ENCODE measurements around the gene PLAA.

PLAA gene

DNA sequence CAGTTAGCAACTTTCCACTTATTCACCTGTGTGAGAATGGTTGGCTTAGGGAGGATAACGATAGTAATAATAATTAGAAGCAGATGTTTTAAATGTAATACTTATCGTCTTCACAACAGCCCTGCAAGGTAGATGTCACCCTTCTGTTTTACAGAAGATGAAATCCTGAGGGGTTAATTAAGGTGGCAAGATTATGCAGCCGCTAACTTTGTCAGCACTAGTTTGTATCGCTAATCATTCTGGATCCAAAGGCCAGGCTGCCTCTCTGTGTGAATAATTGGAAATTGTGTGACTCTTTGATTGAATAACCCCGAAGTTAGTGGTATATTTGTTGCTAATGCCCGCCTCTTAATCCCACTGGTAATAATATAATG lies 9.8 kb upstream of the PLAA start:
- H3K4me1 ChIP-seq (ENCODE audit: control insufficient read depth, insufficient read depth, low read length), result peaks cover 9% of the 10 kb centered on the region
- POLR2A ChIA-PET, result interaction anchor here (0.6 to 3.2 kb wide), 6 partner anchors 9 to 167 kb away, joined by 3 to 32 read pairs (median 6); partner anchors contain the start of genes CAAP1 and PLAA
- H3K36me3 ChIP-seq (ENCODE audit: control insufficient read depth in 2 of 2, insufficient read depth in 1 of 2, low read length in 2 of 2), result peaks cover 0 to 3% of the 10 kb centered on the region in 2 experiments; a peak in 1 of 3 replicates
- TF ChIP-seq, protein P1, sequence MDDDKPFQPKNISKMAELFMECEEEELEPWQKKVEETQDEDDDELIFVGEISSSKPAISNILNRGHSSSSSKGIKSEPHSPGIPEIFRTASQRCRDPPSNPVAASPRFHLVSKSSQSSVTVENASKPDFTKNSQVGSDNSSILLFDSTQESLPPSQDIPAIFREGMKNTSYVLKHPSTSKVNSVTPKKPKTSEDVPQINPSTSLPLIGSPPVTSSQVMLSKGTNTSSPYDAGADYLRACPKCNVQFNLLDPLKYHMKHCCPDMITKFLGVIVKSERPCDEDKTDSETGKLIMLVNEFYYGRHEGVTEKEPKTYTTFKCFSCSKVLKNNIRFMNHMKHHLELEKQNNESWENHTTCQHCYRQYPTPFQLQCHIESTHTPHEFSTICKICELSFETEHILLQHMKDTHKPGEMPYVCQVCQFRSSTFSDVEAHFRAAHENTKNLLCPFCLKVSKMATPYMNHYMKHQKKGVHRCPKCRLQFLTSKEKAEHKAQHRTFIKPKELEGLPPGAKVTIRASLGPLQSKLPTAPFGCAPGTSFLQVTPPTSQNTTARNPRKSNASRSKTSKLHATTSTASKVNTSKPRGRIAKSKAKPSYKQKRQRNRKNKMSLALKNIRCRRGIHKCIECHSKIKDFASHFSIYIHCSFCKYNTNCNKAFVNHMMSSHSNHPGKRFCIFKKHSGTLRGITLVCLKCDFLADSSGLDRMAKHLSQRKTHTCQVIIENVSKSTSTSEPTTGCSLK (tag by site-specific recombination; IDR thresholded peaks at IDR 0.05), result no peak
- TF ChIP-seq ZNF473 (tag by site-specific recombination; IDR thresholded peaks at IDR 0.05) (no peak), ZNF830 (tag by site-specific recombination; IDR thresholded peaks at IDR 0.05; ENCODE audit: low read depth) (no peak), ZNF792 (tag by site-specific recombination; IDR thresholded peaks at IDR 0.05) (no peak), ZFP41 (tag by site-specific recombination; IDR thresholded peaks at IDR 0.05; ENCODE audit: borderline replicate concordance) (no peak)
- no peaks in the 10 kb centered on the region for H3K9me3 ChIP-seq (ENCODE audit: control insufficient read depth, insufficient read depth, low read depth, low read length)
- H3K27ac ChIP-seq (ENCODE audit: extremely low read depth, low read depth, low read length), result peak overlapping the region; percentile 97
- CTCF ChIA-PET, result no interaction called here
- peak overlapping the region; percentile 70 for H3K4me3 ChIP-seq (ENCODE audit: low read depth, low read length)

DNA sequence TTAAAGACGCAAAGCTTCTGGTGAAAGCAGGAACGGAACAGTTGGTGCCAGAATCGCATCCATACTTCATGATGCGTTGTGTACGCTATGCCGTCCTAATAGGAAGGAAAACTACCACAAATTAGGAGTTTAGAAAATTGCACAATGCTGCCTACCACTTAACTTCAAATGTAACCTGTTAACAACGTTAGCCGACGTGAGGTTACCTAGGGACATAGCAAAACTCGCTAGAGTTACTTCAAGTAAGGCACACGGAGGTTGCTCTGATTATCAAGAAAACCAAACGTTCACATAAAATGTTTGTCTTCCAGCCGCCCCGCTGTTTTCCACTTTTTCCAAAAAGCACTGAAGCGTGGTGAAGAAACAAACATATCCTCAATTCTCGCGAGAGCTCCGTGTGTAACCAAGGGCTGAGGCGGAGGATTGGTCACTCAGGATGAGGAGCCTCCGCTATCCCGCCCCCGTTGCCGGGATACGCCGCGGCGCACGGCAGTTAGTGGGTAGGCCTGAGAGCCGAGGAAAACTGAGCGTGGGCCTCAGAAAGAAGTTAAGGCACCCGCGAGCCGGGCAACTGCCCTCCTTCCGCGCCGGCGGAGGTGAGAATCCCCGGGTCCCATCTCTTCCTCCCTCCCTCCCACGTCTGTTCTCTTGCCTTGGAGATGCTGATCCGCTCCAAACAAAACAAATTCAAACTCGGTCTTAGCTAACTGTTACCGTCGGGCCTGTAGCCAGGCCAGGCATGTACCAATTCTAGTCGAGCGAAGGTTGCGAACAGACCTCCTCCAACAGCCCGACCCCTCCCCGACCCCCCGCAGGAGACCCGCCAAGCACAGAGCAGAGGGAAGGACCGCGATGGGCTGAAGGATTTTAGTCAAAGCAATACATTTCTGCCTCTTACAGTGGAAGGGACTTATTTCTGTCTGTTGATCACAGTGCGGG lies 9.1 kb upstream of the PLAA start, which contains the start of gene IFT74:
Gene IFT74, plus strand, starts transcription at position 492 of the 939 bp plus-strand sequence. CDS start 5,556 bp downstream, outside the sequence.
- Histone ChIP-seq H3K9me3 (ENCODE audit: control insufficient read depth, insufficient read depth, low read depth, low read length) (no peaks in the 10 kb centered on the region), H3K4me3 (ENCODE audit: low read depth, low read length) (peak within 1 kb of the TSS; percentile 70), H3K4me1 (ENCODE audit: control insufficient read depth, insufficient read depth, low read length) (peaks cover 9% of the 10 kb centered on the region), H3K27ac (ENCODE audit: extremely low read depth, low read depth, low read length) (peak within 1 kb of the TSS; percentile 97), H3K36me3 (ENCODE audit: control insufficient read depth in 2 of 2, insufficient read depth in 1 of 2, low read length in 2 of 2) (no peaks in the 10 kb centered on the region)
- CTCF ChIA-PET, result interaction anchor here (0.6 to 0.7 kb wide), 3 partner anchors 77 to 300 kb away, joined by 3 to 6 read pairs (median 4); no protein-coding TSS in a partner anchor
- POLR2A ChIA-PET, result interaction anchor here (0.6 to 3.2 kb wide), 9 partner anchors 9 to 302 kb away, joined by 3 to 32 read pairs (median 4); partner anchors contain the start of genes CAAP1 and PLAA
- TF ChIP-seq ZXDB (tag by site-specific recombination; IDR thresholded peaks at IDR 0.05) (peak; percentile 52; the same call in 1 of the 2 replicates), ZNF24 (tag by site-specific recombination; IDR thresholded peaks at IDR 0.05) (0 out of 2 replicates have a peak, but pooled peaks have one; percentile 10), ZNF341 (tag by site-specific recombination; IDR thresholded peaks at IDR 0.05; ENCODE audit: low read depth) (peak; percentile 71), OSR2 (tag by site-specific recombination; IDR thresholded peaks at IDR 0.05) (peak; percentile 11; the same call in 1 of the 2 replicates), ZNF221 (tag by site-specific recombination; IDR thresholded peaks at IDR 0.05; ENCODE audit: borderline replicate concordance) (no peak), ZNF366 (tag by site-specific recombination; conservative IDR thresholded peaks at IDR 0.05) (peak; percentile 89), ZNF561 (tag by site-specific recombination; IDR thresholded peaks at IDR 0.05; ENCODE audit: borderline replicate concordance) (0 out of 2 replicates have a peak, but pooled peaks have one; percentile 27), ZBTB17 (tag by site-specific recombination; IDR thresholded peaks at IDR 0.05) (peak; percentile 75), IKZF3 (tag by site-specific recombination; IDR thresholded peaks at IDR 0.05) (peak; percentile 97), ZNF292 (tag by site-specific recombination; IDR thresholded peaks at IDR 0.05; ENCODE audit: borderline replicate concordance, low read depth) (no peak), ZNF830 (tag by site-specific recombination; IDR thresholded peaks at IDR 0.05; ENCODE audit: low read depth) (no peak), ZBTB48 (tag by site-specific recombination; IDR thresholded peaks at IDR 0.05) (peak; percentile 15; the same call in 1 of the 2 replicates), ZNF560 (tag by site-specific recombination; IDR thresholded peaks at IDR 0.05; ENCODE audit: borderline replicate concordance) (no peak), TCF7L2 (IDR thresholded peaks at IDR 0.05; ENCODE audit: borderline replicate concordance, low read depth, low read length) (no peak), ZBTB8A (tag by site-specific recombination; IDR thresholded peaks at IDR 0.05) (peak; percentile 49; the same call in 1 of the 2 replicates), RBAK (tag by site-specific recombination; IDR thresholded peaks at IDR 0.05) (no peak), SP3 (tag by site-specific recombination; IDR thresholded peaks at IDR 0.05) (peak; percentile 24; the same call in 1 of the 2 replicates), ZNF792 (tag by site-specific recombination; IDR thresholded peaks at IDR 0.05) (no peak; the same call in 1 of the 2 replicates), GLIS1 (tag by site-specific recombination; IDR thresholded peaks at IDR 0.05) (peak; percentile 50), ZFHX2 (tag by site-specific recombination; conservative IDR thresholded peaks at IDR 0.05) (peak; percentile 63), ZNF600 (tag by site-specific recombination; IDR thresholded peaks at IDR 0.05) (peak; percentile 77)
- TF ChIP-seq, protein P2, sequence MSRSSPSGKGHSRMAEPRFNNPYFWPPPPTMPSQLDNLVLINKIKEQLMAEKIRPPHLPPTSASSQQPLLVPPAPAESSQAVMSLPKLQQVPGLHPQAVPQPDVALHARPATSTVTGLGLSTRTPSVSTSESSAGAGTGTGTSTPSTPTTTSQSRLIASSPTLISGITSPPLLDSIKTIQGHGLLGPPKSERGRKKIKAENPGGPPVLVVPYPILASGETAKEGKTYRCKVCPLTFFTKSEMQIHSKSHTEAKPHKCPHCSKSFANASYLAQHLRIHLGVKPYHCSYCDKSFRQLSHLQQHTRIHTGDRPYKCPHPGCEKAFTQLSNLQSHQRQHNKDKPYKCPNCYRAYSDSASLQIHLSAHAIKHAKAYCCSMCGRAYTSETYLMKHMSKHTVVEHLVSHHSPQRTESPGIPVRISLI (tag by site-specific recombination; IDR thresholded peaks at IDR 0.05), result 0 out of 2 replicates have a peak, but pooled peaks have one; percentile 32
- TF ChIP-seq, protein P3, sequence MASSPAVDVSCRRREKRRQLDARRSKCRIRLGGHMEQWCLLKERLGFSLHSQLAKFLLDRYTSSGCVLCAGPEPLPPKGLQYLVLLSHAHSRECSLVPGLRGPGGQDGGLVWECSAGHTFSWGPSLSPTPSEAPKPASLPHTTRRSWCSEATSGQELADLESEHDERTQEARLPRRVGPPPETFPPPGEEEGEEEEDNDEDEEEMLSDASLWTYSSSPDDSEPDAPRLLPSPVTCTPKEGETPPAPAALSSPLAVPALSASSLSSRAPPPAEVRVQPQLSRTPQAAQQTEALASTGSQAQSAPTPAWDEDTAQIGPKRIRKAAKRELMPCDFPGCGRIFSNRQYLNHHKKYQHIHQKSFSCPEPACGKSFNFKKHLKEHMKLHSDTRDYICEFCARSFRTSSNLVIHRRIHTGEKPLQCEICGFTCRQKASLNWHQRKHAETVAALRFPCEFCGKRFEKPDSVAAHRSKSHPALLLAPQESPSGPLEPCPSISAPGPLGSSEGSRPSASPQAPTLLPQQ (tag by site-specific recombination; IDR thresholded peaks at IDR 0.05), result peak; percentile 19
- TF ChIP-seq, protein P4, sequence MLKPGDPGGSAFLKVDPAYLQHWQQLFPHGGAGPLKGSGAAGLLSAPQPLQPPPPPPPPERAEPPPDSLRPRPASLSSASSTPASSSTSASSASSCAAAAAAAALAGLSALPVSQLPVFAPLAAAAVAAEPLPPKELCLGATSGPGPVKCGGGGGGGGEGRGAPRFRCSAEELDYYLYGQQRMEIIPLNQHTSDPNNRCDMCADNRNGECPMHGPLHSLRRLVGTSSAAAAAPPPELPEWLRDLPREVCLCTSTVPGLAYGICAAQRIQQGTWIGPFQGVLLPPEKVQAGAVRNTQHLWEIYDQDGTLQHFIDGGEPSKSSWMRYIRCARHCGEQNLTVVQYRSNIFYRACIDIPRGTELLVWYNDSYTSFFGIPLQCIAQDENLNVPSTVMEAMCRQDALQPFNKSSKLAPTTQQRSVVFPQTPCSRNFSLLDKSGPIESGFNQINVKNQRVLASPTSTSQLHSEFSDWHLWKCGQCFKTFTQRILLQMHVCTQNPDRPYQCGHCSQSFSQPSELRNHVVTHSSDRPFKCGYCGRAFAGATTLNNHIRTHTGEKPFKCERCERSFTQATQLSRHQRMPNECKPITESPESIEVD (tag by site-specific recombination; IDR thresholded peaks at IDR 0.05), result peak; percentile 94
